Activated naive CD4-positive, alpha-beta T cell treated with anti-CD3 and anti-CD28 coated beads for 36 hours (primary cell): ENCODE results near the gene KRT7. TPM values are rescaled to one million over a fixed set of nuclear protein-coding genes. Genes with fewer than 3 reads are reported as not detected.
"Not testable (repeated sequence)": the region's sequence is repeated elsewhere in the genome, so short reads cannot be mapped to it uniquely, and the experiment has no call there.

Source experiments
- CTCF ChIA-PET: fragments of 350-600 bp; sonication (Branson Sonifier 250); formaldehyde crosslinking; loops from one replicate; lab custom pipeline; 2021; ENCODE audit warnings: antibody characterized with exemption; lab: Charles Lee
- DNase-seq: peaks from one replicate; pipeline ENCODE4 v3.0.0-alpha.2; 2020
- H3K27ac Mint-ChIP-seq: one replicate; pipeline ENCODE4 v1.8.0; 2021; ENCODE audit warnings: mild to moderate bottlenecking, mixed read lengths
- H3K27me3 Mint-ChIP-seq: one replicate; pipeline ENCODE4 v1.8.0; 2021; ENCODE audit warnings: low read depth, mixed read lengths
- H3K36me3 Mint-ChIP-seq: one replicate; pipeline ENCODE4 v1.8.0; 2021; ENCODE audit warnings: low read depth, mixed read lengths
- H3K4me1 Mint-ChIP-seq: one replicate; pipeline ENCODE4 v1.8.0; 2021; ENCODE audit warnings: low read depth, mixed read lengths
- H3K4me3 Mint-ChIP-seq: one replicate; pipeline ENCODE4 v1.8.0; 2021; ENCODE audit warnings: mild to moderate bottlenecking, moderate library complexity, mixed read lengths
- H3K9me3 Mint-ChIP-seq: one replicate; pipeline ENCODE4 v1.8.0; 2021; ENCODE audit warnings: mixed read lengths
- intact Hi-C: fragments of 100-400 bp; cut with micrococcal nuclease; formaldehyde crosslinking; loops from one replicate; pipeline ENCODE4 v1.15.1; 2023
- total RNA-seq, 2 experiments: library from RNA; stranded (reverse); gene quantifications; one replicate each; pipeline ENCODE4 v1.2.3, GENCODE V29; 2021

The KRT7 gene
- total RNA-seq, 2 experiments from 2014 or later, result 1.9 to 3.4 TPM

DNA sequence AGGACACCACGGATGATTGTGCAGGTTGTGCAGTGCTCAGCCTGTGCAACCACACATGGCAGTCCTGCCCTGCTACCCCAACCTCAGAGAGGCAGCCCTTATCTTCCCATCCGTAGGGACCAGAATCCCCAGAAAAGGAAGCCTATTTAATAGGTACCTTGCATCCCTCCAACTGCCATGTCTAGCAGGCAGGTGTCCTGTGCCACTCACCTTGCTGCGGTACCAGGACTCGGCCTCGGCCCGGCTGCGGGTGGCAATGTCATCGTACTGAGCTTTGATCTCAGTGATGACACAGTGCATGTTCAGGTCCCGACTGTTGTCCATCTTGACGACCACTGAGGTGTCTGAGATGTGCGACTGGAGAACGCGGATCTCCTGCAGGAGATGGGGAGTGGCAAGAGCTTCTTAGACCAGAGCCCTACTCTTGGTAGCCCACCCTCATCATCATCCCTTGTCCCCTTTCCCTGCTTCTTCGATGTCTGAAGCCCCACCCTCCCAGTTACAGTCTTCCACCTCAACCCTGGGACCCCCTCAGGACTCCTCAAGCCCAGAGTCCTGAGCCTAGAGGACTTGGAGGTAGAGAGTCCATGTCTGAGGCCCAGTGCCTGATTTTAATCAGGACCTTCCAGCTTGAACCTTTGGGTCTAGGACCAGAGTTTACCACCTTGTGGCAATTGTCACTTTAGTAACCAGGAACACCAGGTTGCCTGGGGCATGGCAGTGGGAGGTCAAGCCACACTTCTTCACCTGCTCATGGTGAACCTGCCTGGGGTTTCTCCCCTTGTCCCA lies 20.5 kb downstream of the KRT7 start:
- H3K9me3 Mint-ChIP-seq, result no peaks in the 10 kb centered on the region
- CTCF ChIA-PET, result no interaction called here
- intact Hi-C loops, result no loop called here
- H3K27ac Mint-ChIP-seq, result no peak overlapping the region
- H3K27me3 Mint-ChIP-seq, result peaks cover 39% of the 10 kb centered on the region
- no peaks in the 10 kb centered on the region for H3K36me3 Mint-ChIP-seq
- DNase-seq, result no peak
- H3K4me3 Mint-ChIP-seq, result no peak overlapping the region
- H3K4me1 Mint-ChIP-seq, result peaks cover 12% of the 10 kb centered on the region

DNA sequence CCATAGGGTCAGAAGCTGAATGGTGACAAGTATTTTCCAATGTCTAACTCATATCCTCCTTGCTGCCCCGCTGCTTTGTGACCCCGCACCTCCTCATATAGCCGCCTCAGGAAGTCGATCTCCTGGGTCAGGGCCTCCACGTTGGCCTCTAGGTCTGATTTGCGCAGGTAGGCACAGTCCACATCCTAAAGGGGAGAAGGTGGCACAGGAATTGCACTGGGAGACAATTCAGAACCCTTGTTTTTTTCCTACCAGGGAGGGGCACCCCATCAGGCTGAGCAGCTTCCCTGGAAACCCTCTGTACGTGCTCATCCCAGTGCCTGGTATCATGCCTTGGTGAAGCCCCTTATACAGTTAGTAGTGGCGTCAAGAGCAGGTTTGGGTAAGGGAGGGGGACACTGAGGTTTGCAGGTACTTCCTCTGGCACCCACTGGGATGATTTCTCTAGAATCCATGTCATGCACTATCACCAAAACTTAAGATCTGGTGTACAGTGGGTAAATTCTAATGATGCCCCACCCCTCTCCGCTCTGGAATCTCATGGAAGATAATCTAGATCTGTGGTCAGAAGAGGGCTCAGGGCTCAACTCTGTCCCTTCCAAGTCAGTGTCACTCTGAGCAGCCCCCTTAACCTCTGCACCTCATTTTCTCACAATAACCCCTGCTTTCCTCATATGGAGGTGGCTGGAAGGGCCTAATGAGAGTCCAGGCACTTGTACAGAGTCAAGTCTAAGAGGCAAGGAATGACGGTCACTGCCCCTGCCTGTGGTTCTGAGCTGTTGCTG lies 21.3 kb downstream of the KRT7 start:
- CTCF ChIA-PET, result no interaction called here
- intact Hi-C loops, result no loop called here
- Mint-ChIP-seq H3K4me1 (peaks cover 12% of the 10 kb centered on the region), H3K27me3 (peaks cover 43% of the 10 kb centered on the region), H3K27ac (no peak overlapping the region), H3K4me3 (no peak overlapping the region), H3K36me3 (no peaks in the 10 kb centered on the region), H3K9me3 (no peaks in the 10 kb centered on the region)
- no peak for DNase-seq

DNA sequence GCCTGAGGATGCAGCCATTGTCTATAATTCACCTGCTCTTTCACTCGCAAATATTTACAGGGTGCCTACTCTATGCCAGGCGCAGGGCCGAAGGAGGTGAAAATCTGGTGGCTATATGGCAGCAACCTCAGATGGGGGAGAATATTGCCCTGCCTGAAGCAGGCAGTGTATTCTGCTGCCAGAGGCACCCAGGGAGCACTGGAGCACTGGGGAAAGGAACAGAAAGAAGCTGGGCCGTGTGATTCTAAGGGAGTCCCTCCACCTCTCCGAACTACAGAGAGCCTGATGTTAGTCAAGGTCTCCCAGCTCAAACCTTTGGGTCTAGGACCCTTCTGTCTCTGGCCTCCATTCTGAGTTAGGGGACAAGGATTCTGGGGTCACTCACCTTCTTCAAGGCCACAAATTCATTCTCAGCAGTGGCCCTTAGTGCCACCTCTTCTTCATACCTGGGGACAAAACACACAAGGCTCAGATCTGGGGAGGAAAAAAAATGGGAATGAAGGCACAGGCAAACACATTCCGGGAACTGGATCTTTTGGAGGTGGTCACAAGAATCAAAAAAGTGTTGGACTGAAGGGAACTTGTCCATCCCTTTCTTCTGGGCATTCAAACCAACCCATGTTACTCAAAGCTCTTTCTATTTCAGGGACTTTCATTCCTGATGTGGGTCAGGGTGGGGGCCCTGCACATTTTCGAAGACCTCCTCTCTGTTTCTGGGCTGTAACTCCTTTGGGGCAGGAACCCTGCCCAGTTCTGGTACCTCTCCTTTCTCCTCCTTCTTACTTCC lies 22.1 kb downstream of the KRT7 start:
- CTCF ChIA-PET, result no interaction called here
- Mint-ChIP-seq H3K27me3 (peaks cover 42% of the 10 kb centered on the region), H3K4me1 (peaks cover 8% of the 10 kb centered on the region), H3K4me3 (no peak overlapping the region), H3K27ac (no peak overlapping the region), H3K9me3 (no peaks in the 10 kb centered on the region), H3K36me3 (no peaks in the 10 kb centered on the region)
- intact Hi-C loops, result no loop called here
- DNase-seq, result no peak

DNA sequence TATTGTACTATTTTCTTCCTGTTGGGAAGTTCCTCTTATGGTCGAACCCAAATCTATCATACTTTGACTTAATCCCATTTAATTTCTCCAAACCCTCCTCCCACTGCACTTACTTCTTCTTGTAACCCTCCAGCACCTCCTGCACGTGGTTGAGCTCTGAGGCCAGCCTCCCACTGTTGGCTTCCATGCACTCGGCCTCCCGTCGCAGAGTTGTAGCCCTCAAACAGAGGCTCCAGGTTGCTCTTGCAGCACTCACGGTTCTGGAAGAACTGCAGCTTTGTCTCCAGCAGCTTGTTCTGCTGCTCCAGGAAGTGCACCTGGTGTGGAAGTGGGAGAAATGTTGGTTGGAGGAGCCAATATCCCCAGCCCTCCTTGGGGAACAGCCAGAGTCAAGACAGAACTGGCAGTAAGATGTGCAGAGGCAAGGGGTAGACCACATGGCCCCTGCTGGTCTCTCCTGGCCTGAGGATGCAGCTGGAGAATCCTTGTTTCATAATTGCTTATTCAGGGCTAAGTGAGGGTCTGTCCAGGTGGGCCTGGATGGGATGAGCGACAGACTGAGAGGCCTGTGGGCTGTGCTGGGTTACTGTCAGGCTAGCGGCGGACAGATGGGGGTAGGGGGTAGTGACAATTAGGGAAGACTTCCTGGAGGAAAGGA lies 23.0 kb downstream of the KRT7 start:
- no peak overlapping the region for H3K4me3 Mint-ChIP-seq
- no peak for DNase-seq
- peaks cover 49% of the 10 kb centered on the region for H3K27me3 Mint-ChIP-seq
- no peaks in the 10 kb centered on the region for H3K36me3 Mint-ChIP-seq
- intact Hi-C loops, result no loop called here
- H3K9me3 Mint-ChIP-seq, result no peaks in the 10 kb centered on the region
- CTCF ChIA-PET, result interaction anchor here (0.6 kb wide), 1 partner anchor 632 kb away, joined by 4 read pairs; no protein-coding TSS in a partner anchor
- peaks cover 8% of the 10 kb centered on the region for H3K4me1 Mint-ChIP-seq
- H3K27ac Mint-ChIP-seq, result no peak overlapping the region

DNA sequence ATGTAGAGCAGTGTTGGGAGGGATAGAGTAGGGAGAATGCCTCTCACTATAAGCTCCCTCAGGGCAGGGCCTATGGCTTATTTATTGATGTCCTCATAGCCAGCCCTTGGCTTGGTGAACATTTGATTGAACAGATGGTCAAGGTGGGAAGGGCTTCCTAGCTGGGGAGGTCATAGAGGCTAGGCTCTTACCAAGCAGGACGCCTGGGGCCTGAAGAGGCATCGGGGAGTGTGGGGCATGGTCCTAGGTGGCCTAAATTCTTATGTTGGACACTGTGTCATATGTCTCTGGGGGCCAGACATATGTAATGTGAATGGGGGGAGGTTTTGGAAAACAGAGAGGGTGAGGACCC lies 23.5 kb downstream of the KRT7 start:
- Mint-ChIP-seq H3K4me3 (no peak overlapping the region), H3K27me3 (peaks cover 53% of the 10 kb centered on the region), H3K4me1 (peaks cover 5% of the 10 kb centered on the region), H3K9me3 (no peaks in the 10 kb centered on the region), H3K36me3 (no peaks in the 10 kb centered on the region), H3K27ac (no peak overlapping the region)
- no peak for DNase-seq
- CTCF ChIA-PET, result interaction anchor here (0.6 kb wide), 1 partner anchor 631 kb away, joined by 4 read pairs; no protein-coding TSS in a partner anchor
- intact Hi-C loops, result no loop called here

DNA sequence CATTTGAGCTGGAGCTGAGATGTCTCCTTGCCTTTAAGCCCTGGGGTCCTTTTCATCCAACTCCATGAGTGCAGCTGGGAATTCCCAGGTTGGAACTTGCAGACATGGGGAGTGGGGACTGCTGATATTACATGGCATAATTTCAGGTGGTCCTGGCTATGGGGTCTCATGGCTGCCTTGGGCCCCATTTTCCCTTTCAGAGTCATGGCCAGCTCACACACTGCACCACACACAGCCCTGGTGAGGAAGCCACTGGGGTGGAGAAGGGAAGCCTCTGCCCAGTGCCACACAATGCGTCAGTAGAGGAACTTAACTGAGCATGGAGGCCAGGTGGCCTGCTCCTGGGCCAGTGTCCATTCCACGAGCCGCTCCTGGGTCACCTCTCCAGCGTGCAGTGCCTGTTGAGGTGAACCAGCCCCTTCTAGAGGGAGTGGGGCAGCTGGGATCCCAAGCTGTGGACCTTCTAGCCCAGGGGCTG lies 24.1 kb downstream of the KRT7 start:
- no peaks in the 10 kb centered on the region for H3K36me3 Mint-ChIP-seq
- no peak overlapping the region for H3K27ac Mint-ChIP-seq
- CTCF ChIA-PET, result no interaction called here
- H3K4me1 Mint-ChIP-seq, result no peaks in the 10 kb centered on the region
- H3K4me3 Mint-ChIP-seq, result no peak overlapping the region
- H3K27me3 Mint-ChIP-seq, result peaks cover 55% of the 10 kb centered on the region
- no peaks in the 10 kb centered on the region for H3K9me3 Mint-ChIP-seq
- intact Hi-C loops, result no loop called here
- no peak for DNase-seq

DNA sequence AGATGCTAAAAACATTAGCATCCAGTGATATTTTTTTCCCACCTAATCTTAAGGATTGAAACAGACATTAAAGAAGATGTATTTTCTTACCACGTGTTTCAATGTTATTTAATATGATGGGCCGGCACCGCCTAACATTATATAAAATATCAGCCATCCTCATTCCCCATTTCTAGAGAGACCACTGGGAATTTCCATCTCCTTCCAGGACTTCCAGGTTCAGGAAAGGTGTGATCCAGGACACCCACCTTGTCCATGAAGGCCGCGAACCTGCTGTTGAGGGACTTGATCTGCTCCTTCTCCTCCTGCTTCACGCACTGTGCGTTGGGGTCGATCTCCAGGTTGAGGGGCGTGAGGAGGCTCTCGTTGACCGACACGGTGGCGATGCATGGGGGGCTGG lies 24.9 kb downstream of the KRT7 start:
- H3K9me3 Mint-ChIP-seq, DNase-seq, H3K36me3 Mint-ChIP-seq, H3K4me3 Mint-ChIP-seq, intact Hi-C loops, H3K4me1 Mint-ChIP-seq, H3K27ac Mint-ChIP-seq: not testable (repeated sequence)
- peaks cover 55% of the 10 kb centered on the region for H3K27me3 Mint-ChIP-seq
- CTCF ChIA-PET, result interaction anchor here (1.0 to 1.8 kb wide), 2 partner anchors 36 to 70 kb away, joined by 5 to 7 read pairs; no protein-coding TSS in a partner anchor

DNA sequence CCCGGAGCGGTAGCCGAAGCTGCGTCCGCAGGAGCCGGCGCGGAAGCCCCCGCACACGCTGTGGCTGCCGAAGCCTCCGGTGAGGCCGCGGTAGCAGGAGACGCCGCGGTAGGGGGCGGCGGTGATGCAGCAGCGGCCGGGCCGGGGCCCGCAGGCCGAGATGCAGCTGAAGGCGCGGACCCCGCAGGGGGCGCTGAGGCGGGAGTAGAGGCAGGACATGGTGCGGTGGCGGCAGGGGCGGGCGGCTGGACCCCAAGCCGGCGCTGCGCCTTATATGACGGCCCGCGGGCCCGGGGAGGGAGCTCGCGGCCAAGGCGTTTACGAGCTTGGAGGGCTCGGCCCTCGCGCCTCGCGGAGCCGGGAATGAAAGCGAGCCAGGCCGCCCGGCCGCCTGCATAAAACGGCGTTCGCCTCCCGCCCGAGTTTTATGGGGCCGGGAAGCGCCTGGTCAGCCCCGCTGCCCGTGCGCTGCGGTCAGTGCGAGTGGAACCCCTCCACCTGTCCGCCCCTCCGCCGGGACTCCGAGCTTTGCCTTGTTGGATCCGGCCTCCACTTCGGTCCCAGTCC lies 25.4 kb downstream of the KRT7 start:
- intact Hi-C loops, result no loop called here
- Mint-ChIP-seq H3K4me3 (no peak overlapping the region), H3K27ac (no peak overlapping the region), H3K27me3 (peaks cover 55% of the 10 kb centered on the region), H3K36me3 (no peaks in the 10 kb centered on the region), H3K9me3 (no peaks in the 10 kb centered on the region), H3K4me1 (no peaks in the 10 kb centered on the region)
- no peak for DNase-seq
- CTCF ChIA-PET, result interaction anchor here (1.0 to 1.8 kb wide), 2 partner anchors 37 to 69 kb away, joined by 5 to 7 read pairs; no protein-coding TSS in a partner anchor

DNA sequence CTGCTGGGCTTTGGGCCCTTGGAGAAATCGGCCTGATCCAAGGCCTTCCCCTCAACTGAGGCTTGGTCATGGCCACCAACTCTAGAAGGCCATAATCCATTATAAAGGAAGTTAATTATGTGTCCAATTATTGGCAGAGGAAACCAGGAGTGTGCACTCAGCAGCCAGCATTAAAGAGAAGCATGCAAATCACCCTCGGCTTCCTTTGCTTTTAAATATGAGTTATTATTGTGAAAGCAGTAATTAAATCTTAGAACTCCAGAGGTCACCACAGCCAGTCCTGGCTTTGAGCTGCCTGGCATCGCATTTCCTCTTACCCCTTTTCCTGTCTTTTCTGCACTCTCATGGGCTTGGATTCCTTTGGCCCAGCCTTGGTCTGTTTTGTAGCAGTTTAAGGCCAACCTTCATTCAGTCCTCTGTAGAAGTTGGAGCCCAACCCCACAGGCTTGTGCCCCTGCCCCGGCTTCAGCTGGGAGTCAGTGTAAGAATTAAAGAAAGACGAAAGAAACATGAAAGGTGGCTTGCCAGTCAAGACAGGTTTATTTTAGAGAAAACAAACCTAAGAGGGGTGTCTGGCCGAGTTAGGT lies 26.7 kb downstream of the KRT7 start:
- DNase-seq, result no peak
- Mint-ChIP-seq H3K27me3 (peaks cover 55% of the 10 kb centered on the region), H3K36me3 (no peaks in the 10 kb centered on the region), H3K9me3 (no peaks in the 10 kb centered on the region), H3K27ac (no peak overlapping the region), H3K4me1 (no peaks in the 10 kb centered on the region), H3K4me3 (no peak overlapping the region)
- CTCF ChIA-PET, result interaction anchor here (1.8 kb wide), 1 partner anchor 38 kb away, joined by 7 read pairs; no protein-coding TSS in a partner anchor
- intact Hi-C loops, result no loop called here

DNA sequence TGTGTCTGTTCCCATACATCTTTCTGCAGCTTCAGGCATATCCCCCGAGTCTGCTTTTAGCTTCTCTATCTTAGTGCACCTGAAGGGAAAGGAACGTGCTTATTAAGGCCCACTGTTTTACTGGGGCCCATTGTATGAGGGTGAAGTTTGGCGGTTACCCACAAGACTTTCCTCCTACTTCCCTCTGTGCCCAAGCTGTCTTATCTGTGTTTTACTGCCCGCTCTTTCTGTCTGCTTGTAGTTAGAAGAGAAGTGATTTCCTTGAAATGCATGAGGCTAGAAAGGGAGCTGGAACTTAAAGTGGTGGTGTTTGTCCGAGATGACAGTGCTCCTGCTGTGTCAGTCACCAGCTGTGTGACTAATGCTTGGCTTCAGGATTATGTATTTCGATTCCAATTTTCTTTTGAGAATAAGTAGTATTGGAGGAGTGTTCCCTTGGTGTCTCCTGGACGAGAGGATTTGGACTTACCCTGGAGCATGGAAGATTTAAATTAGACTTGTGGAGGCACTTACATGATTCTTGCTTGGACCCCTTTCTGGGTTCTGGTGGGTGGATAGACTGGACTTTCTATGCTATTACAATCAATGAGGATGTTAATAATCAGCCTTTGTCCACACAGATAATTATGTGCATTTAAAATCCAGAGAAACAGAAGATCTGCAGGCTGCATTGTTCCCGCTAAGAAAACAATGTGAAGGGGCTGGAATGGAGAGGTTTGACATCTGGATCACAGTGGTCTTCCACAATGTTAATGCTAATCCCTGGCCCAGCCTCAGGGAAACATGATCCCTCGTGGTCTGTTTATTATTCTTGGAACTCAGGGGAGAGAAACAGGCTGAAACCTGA lies 27.5 kb downstream of the KRT7 start:
- no peak overlapping the region for H3K27ac Mint-ChIP-seq
- no peak for DNase-seq

DNA sequence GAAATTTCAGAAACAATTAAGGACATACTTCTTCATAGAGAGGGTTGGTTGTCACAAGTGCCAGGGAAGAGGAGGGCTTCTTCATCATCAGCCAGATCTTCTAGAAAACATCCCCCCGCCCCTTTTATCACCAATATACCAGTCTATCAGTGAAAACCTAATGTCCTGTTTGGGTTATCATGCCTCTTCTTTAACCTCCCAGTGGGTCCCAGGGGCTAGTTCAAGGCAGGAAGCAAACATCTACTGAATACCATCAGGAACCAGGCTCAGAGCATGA lies 28.1 kb downstream of the KRT7 start:
- Mint-ChIP-seq H3K9me3 (no peaks in the 10 kb centered on the region), H3K27ac (no peak overlapping the region), H3K27me3 (peaks cover 44% of the 10 kb centered on the region), H3K36me3 (no peaks in the 10 kb centered on the region), H3K4me3 (no peak overlapping the region), H3K4me1 (no peaks in the 10 kb centered on the region)
- CTCF ChIA-PET, result no interaction called here
- no peak for DNase-seq
- intact Hi-C loops, result no loop called here

More for the DNA sequence above, 27.5 kb downstream of the KRT7 start:
- intact Hi-C loops, result no loop called here
- Mint-ChIP-seq H3K27me3 (peaks cover 49% of the 10 kb centered on the region), H3K4me3 (no peak overlapping the region), H3K9me3 (no peaks in the 10 kb centered on the region), H3K36me3 (no peaks in the 10 kb centered on the region), H3K4me1 (no peaks in the 10 kb centered on the region)
- CTCF ChIA-PET, result no interaction called here
